AG04450 (cell line): Measurements from ENCODE around the gene BTBD10. TPM values are rescaled to one million over a fixed set of nuclear protein-coding genes. Genes with fewer than 3 reads are reported as not detected.

Source experiments
- CTCF ChIA-PET: fragments of 300-600, 350-600 bp; formaldehyde crosslinking; extraction: SDS; loops from one replicate; lab custom pipeline; 2022; ENCODE audit warnings: antibody characterized with exemption, inconsistent platforms; lab: Charles Lee
- POLR2A ChIA-PET: fragments of 350-600 bp; formaldehyde crosslinking; extraction: SDS; loops from one replicate; lab custom pipeline; 2021; ENCODE audit warnings: antibody characterized with exemption, inconsistent platforms; lab: Yijun Ruan, JAX
- DNase-seq: peaks from one replicate; pipeline ENCODE4 v3.0.0-alpha.2; 2011; ENCODE audit warnings: low read depth, low spot score
- H3K27ac ChIP-seq: one replicate; pipeline ENCODE4 v1.5.1; 2012; ENCODE audit warnings: low read depth, low read length, control low read depth
- H3K27me3 ChIP-seq: one replicate; pipeline ENCODE4 v1.6.0; 2012; ENCODE audit warnings: low read length; ENCODE audit not compliant: control insufficient read depth, insufficient read depth
- H3K4me3 ChIP-seq: 2 replicates; pipeline ENCODE4 v1.5.1; 2011; ENCODE audit warnings: mild to moderate bottlenecking, low read depth, low read length, control low read depth
- H3K9me3 ChIP-seq: 2 replicates; pipeline ENCODE4 v1.5.1; 2012; ENCODE audit warnings: low read length; ENCODE audit not compliant: control insufficient read depth, insufficient read depth
- polyA plus RNA-seq: library from polyadenylated mRNA; depleted of rRNA; stranded (reverse); fragments of >200 nt; gene quantifications from 2 replicates; pipeline ENCODE4 v1.2.3, GENCODE V29; 2011
- TF ChIP-seq, protein P1 (sequence below): IDR thresholded peaks from 2 replicates; pipeline ENCODE4 v1.5.1; 2011; ENCODE audit warnings: low read depth, low read length, control low read depth, inconsistent platforms

Gene BTBD10
- polyA plus RNA-seq, 1 experiment: 60.8 TPM

GRCh38 chr11:13487661-13488030 lies 24.6 kb upstream of the BTBD10 start:
- Histone ChIP-seq H3K9me3 (peaks cover 4% of the 10 kb centered on the region; the same call in 1 of the 2 replicates), H3K27me3 (peaks cover 2% of the 10 kb centered on the region), H3K27ac (no peak overlapping the region), H3K4me3 (no peak overlapping the region)
- CTCF ChIA-PET: interaction anchor here (0.6 to 1.1 kb wide), 6 partner anchors 10 to 809 kb away, joined by 3 to 6 read pairs (median 4); partner anchors contain the start of gene BTBD10
- TF ChIP-seq, protein P1, sequence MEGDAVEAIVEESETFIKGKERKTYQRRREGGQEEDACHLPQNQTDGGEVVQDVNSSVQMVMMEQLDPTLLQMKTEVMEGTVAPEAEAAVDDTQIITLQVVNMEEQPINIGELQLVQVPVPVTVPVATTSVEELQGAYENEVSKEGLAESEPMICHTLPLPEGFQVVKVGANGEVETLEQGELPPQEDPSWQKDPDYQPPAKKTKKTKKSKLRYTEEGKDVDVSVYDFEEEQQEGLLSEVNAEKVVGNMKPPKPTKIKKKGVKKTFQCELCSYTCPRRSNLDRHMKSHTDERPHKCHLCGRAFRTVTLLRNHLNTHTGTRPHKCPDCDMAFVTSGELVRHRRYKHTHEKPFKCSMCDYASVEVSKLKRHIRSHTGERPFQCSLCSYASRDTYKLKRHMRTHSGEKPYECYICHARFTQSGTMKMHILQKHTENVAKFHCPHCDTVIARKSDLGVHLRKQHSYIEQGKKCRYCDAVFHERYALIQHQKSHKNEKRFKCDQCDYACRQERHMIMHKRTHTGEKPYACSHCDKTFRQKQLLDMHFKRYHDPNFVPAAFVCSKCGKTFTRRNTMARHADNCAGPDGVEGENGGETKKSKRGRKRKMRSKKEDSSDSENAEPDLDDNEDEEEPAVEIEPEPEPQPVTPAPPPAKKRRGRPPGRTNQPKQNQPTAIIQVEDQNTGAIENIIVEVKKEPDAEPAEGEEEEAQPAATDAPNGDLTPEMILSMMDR: peak; percentile 34; the same call in 1 of the 2 replicates
- POLR2A ChIA-PET: no interaction called here
- no peak for DNase-seq

GRCh38 chr11:13486926-13487660 lies 24.1 kb upstream of the BTBD10 start:
- TF ChIP-seq, protein P1: 0 out of 2 replicates have a peak, but pooled peaks have one; percentile 8
- Histone ChIP-seq H3K9me3 (peaks cover 4% of the 10 kb centered on the region; the same call in 1 of the 2 replicates), H3K4me3 (no peak overlapping the region), H3K27ac (no peak overlapping the region), H3K27me3 (peaks cover 2% of the 10 kb centered on the region)
- ChIA-PET CTCF (interaction anchor here (0.6 to 1.1 kb wide), 6 partner anchors 9 to 810 kb away, joined by 3 to 6 read pairs (median 4); partner anchors contain the start of gene BTBD10), POLR2A (no interaction called here)
- no peak for DNase-seq

- ChIA-PET CTCF (no interaction called here), POLR2A (no interaction called here)
- no peak overlapping the region for H3K4me3 ChIP-seq
- TF ChIP-seq, protein P1: no peak
- peaks cover 2% of the 10 kb centered on the region for H3K27me3 ChIP-seq
- DNase-seq: no peak
- no peak overlapping the region for H3K27ac ChIP-seq
- H3K9me3 ChIP-seq: no peaks in the 10 kb centered on the region
These were observed 17.2 kb upstream of the BTBD10 start for GRCh38 chr11:13480198-13480597.

- peaks cover 2% of the 10 kb centered on the region for H3K27me3 ChIP-seq
- no peak overlapping the region for H3K27ac ChIP-seq
- no peak overlapping the region for H3K4me3 ChIP-seq
- POLR2A ChIA-PET: no interaction called here
- DNase-seq: no peak
- CTCF ChIA-PET: no interaction called here
- TF ChIP-seq, protein P1: no peak
- H3K9me3 ChIP-seq: no peaks in the 10 kb centered on the region
These were observed 16.7 kb upstream of the BTBD10 start for GRCh38 chr11:13479688-13480087.

DNA sequence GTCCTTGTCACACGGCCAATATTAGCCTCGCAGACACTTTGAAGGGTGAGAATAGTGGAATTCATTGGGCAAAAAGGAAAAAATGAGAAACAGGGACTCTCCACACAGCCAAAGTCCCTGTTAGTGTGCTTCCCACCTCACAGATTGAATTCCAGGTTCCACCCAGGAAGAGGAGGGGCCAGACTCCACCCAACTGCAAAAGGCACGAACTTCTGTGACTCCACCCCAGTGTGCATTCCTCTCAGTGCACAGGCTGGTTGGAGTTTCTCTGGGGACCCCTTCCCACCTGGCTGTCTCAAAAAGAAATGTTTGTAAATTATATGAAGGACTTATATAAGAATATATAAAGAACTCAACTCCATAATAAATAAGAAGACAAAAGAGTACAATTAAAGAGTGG lies 12.1 kb upstream of the BTBD10 start:
- CTCF ChIA-PET: no interaction called here
- POLR2A ChIA-PET: no interaction called here
- no peak overlapping the region for H3K27ac ChIP-seq
- DNase-seq: no peak
- no peak overlapping the region for H3K4me3 ChIP-seq
- no peaks in the 10 kb centered on the region for H3K9me3 ChIP-seq
- peaks cover 12% of the 10 kb centered on the region for H3K27me3 ChIP-seq
- TF ChIP-seq, protein P1: no peak
